ENCODE data around the gene GLIPR1. TPM values are rescaled to one million over a fixed set of nuclear protein-coding genes. Genes with fewer than 3 reads are reported as not detected.

Gene GLIPR1
- polyA plus RNA-seq, 1 donor from 2014 or later = 0.12 TPM

DNA sequence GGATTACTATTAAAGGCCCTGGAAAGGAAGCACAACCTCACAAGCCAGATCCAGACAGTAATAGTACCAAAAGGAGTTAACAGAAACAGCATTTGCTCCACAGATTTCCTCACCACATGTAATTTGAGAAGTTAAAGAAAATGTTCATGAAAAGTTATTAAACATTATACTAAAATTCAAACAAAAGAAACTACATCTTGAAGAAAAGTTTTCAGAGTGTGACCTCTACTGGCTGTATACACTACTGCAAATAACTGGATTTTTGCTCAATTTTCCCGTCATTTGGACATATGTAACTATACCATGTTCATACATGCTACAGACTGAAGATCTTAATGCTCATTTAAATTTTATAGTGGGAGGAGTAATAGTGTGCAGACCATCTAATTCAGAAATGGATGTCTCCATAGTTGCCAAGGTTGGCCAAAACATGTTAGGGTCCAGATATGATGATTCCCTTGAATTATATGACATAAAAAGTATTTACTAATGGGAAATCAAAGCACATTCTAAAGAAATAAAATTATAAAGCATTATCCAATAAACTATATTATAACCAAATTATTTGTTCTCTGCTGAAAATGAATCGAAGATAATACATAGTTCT is 25.3 kb downstream of the GLIPR1 start:
- TF ChIP-seq SMC3 (conservative IDR thresholded peaks at IDR 0.05; ENCODE audit: poor library complexity) (peak; percentile 86), RAD21 (conservative IDR thresholded peaks at IDR 0.05) (peak; percentile 82)
- TF ChIP-seq, protein P1, sequence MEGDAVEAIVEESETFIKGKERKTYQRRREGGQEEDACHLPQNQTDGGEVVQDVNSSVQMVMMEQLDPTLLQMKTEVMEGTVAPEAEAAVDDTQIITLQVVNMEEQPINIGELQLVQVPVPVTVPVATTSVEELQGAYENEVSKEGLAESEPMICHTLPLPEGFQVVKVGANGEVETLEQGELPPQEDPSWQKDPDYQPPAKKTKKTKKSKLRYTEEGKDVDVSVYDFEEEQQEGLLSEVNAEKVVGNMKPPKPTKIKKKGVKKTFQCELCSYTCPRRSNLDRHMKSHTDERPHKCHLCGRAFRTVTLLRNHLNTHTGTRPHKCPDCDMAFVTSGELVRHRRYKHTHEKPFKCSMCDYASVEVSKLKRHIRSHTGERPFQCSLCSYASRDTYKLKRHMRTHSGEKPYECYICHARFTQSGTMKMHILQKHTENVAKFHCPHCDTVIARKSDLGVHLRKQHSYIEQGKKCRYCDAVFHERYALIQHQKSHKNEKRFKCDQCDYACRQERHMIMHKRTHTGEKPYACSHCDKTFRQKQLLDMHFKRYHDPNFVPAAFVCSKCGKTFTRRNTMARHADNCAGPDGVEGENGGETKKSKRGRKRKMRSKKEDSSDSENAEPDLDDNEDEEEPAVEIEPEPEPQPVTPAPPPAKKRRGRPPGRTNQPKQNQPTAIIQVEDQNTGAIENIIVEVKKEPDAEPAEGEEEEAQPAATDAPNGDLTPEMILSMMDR (IDR thresholded peaks at IDR 0.05; ENCODE audit: poor library complexity, severe bottlenecking) = peak; percentile 83
- TF ChIP-seq, protein P2, sequence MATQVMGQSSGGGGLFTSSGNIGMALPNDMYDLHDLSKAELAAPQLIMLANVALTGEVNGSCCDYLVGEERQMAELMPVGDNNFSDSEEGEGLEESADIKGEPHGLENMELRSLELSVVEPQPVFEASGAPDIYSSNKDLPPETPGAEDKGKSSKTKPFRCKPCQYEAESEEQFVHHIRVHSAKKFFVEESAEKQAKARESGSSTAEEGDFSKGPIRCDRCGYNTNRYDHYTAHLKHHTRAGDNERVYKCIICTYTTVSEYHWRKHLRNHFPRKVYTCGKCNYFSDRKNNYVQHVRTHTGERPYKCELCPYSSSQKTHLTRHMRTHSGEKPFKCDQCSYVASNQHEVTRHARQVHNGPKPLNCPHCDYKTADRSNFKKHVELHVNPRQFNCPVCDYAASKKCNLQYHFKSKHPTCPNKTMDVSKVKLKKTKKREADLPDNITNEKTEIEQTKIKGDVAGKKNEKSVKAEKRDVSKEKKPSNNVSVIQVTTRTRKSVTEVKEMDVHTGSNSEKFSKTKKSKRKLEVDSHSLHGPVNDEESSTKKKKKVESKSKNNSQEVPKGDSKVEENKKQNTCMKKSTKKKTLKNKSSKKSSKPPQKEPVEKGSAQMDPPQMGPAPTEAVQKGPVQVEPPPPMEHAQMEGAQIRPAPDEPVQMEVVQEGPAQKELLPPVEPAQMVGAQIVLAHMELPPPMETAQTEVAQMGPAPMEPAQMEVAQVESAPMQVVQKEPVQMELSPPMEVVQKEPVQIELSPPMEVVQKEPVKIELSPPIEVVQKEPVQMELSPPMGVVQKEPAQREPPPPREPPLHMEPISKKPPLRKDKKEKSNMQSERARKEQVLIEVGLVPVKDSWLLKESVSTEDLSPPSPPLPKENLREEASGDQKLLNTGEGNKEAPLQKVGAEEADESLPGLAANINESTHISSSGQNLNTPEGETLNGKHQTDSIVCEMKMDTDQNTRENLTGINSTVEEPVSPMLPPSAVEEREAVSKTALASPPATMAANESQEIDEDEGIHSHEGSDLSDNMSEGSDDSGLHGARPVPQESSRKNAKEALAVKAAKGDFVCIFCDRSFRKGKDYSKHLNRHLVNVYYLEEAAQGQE (IDR thresholded peaks at IDR 0.05; ENCODE audit: borderline replicate concordance) = no peak
- Histone ChIP-seq H3K9me3 (ENCODE audit: low read length) (no peaks in the 10 kb centered on the region), H3K27me3 (ENCODE audit: insufficient read depth, low read depth, low read length) (no peaks in the 10 kb centered on the region), H3K27ac (ENCODE audit: low read length) (no peak overlapping the region), H3K4me3 (ENCODE audit: low read length) (no peak overlapping the region), H3K4me2 (ENCODE audit: low read length) (no peak overlapping the region), H3K36me3 (ENCODE audit: insufficient read depth, low read length) (peaks cover 17% of the 10 kb centered on the region), H4K20me1 (ENCODE audit: insufficient read depth) (no peaks in the 10 kb centered on the region), H3K9me2 (ENCODE audit: insufficient read depth, low read length) (no peaks in the 10 kb centered on the region), H2AFZ (ENCODE audit: low read depth, low read length) (no peak overlapping the region), H3K79me2 (replicated peaks; ENCODE audit: insufficient read depth, low read length) (peaks cover 13% of the 10 kb centered on the region), H3K9ac (ENCODE audit: low read length) (no peak overlapping the region), H3F3A (ENCODE audit: insufficient read depth, low read length, poor library complexity, severe bottlenecking) (no peaks in the 10 kb centered on the region)

DNA sequence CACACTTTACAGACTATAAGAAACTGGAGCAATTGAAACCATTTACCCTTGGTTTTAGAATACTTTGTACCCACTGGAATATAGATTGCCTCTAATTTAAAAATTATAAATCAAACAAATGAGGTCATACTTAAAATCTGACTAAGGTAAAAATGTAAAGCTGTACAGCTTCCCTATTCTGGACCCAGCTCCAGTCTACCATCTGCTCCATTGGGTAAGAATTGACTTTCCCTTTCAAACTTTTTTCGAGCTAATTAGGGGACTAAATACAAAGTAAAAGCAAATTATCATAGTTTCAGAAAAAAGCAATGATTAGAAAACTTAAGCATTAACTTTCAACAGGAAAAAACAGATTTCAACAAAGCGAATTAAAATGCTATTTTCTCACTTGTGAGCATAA is 26.5 kb downstream of the GLIPR1 start:
- peaks cover 19% of the 10 kb centered on the region for H3K79me2 ChIP-seq (replicated peaks; ENCODE audit: insufficient read depth, low read length)
- H2AFZ ChIP-seq (ENCODE audit: low read depth, low read length) = no peak overlapping the region
- no peak overlapping the region for H3K4me2 ChIP-seq (ENCODE audit: low read length)
- peaks cover 8% of the 10 kb centered on the region for H3K36me3 ChIP-seq (ENCODE audit: insufficient read depth, low read length)
- H3K27ac ChIP-seq (ENCODE audit: low read length) = no peak overlapping the region
- no peaks in the 10 kb centered on the region for H3K27me3 ChIP-seq (ENCODE audit: insufficient read depth, low read depth, low read length)
- H4K20me1 ChIP-seq (ENCODE audit: insufficient read depth) = no peaks in the 10 kb centered on the region
- H3K9ac ChIP-seq (ENCODE audit: low read length) = no peak overlapping the region
- no peaks in the 10 kb centered on the region for H3K9me3 ChIP-seq (ENCODE audit: low read length)
- H3K4me3 ChIP-seq (ENCODE audit: low read length) = no peak overlapping the region
- H3F3A ChIP-seq (ENCODE audit: insufficient read depth, low read length, poor library complexity, severe bottlenecking) = no peaks in the 10 kb centered on the region
- TF ChIP-seq SMC3 (conservative IDR thresholded peaks at IDR 0.05; ENCODE audit: poor library complexity) (no peak), RAD21 (conservative IDR thresholded peaks at IDR 0.05) (no peak), EP300 (conservative IDR thresholded peaks at IDR 0.05; ENCODE audit: poor library complexity, severe bottlenecking) (no peak), POLR2AphosphoS5 (IDR thresholded peaks at IDR 0.05) (no peak), EZH2 (IDR thresholded peaks at IDR 0.05; ENCODE audit: borderline replicate concordance, insufficient read depth, low read length, poor library complexity, severe bottlenecking) (no peak), MXI1 (conservative IDR thresholded peaks at IDR 0.05; ENCODE audit: poor library complexity, severe bottlenecking) (no peak), TAF1 (IDR thresholded peaks at IDR 0.05; ENCODE audit: low read depth) (no peak)
- TF ChIP-seq, protein P2 (IDR thresholded peaks at IDR 0.05; ENCODE audit: borderline replicate concordance) = no peak
- TF ChIP-seq, protein P1 (IDR thresholded peaks at IDR 0.05; ENCODE audit: poor library complexity, severe bottlenecking) = no peak
- no peaks in the 10 kb centered on the region for H3K9me2 ChIP-seq (ENCODE audit: insufficient read depth, low read length)
